Activated CD4-positive, CD25-positive, alpha-beta regulatory T cell treated with anti-CD3 and anti-CD28 coated beads, Interleukin-2, amount 50 U/mL, for 72 hours (primary cell): ENCODE measurements around the gene INPP5A.
"Not testable (repeated sequence)": the region's sequence is repeated elsewhere in the genome, so short reads cannot be mapped to it uniquely, and the experiment has no call there.

ENCODE experiments used
- DNase-seq: peaks from one replicate; pipeline ENCODE4 v3.0.0; 2021

INPP5A gene

DNA sequence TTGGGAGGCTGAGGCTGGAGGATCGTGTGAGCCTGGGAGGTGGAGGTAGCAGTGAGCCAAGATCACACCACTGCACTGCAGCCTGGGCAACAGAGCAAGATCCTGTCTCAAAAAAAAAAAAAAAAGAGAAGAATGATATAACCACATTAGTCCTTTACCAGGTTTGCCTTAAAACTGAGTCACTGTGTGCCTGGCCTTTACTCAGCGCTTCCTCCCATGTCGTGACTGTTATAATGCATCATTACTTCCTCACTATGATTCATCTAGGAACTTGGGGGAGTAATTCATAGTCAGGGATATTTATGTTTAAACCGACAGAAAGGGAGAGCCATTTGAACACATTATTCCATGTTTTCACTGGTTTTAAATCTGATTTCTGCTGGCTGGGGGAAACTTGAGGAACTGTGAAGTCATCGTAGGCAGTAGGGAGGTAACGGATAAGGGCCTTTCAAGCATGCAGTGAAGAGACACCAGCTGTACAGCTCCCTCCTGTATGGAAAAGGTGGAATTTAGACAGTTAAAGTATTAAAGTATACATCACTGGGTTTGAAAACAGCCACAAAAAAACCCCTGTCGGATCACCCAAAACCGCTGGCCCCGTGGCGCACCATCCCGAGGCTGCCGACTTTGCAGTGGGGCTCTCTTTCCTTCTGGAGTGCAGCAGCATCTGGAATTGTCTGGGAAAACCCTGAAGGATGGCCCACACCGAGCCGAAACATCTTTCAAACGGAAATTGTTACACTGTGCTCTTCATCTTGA lies 128.5 kb downstream of the INPP5A start:
- no peak for DNase-seq

DNA sequence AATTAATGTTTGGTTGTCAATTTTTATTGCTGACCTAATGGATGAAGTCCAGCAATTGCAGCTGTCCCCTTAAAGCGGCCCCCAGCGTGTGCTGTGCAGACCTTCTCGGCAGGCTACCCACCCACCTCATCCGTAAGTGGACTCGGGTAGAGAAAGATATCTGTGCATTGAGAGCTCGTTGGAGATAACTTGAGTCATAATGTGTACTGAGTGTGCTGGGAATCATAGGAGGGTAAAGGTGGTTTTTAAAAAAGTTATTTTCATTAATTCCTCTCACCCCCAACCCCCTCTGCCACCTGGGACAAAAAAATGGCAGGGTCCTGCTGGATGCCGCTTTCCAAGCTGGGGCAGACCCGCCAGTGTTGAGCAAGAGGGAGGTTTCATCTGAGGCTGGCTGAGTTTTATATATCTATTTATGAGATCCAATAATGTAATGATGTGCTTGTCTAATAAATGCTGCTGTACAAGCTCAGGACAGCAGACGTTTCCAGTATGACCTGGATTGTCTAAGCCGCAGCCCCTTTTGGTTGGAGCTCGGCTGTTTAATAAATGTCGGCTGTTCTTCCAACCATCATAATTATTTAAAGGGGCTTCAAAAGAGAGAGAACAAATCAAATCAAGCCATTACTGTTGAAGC lies 129.2 kb downstream of the INPP5A start:
- DNase-seq, result no peak

DNA sequence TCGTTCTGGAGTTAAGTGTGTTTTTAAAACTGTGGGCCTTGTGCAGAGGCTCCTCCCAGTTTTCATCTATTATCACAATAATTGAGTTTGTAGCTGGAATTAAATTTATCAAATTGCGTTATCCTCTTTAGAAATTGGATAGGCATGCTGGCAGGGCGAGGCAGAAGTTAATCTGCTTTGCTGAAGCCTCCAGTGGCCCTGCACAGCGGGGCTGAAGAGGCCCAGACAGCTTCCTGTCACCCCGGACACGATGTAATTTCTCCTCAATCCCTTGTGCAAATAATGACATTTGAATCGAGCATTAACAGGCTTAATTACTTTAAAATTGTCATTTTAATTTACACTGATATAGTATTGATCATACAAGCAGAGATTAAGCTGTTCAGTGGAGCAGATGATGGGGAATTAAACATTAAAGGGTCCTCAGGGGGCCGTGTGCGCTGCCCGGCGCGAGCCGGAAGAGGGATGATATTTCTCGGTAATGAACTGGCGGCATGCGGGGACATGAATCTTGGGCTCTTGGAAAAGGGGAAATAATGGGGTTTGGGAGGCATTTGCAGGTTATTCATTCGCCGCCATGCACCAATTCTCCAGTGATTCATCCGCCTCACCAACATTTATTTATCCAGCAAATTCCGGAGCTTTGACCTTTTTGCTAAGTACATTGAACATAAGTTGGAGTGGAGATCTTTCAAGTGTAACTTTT lies 129.9 kb downstream of the INPP5A start:
- no peak for DNase-seq

- DNase-seq, result no peak
Measured at GRCh38 chr10:132668048-132668394, 130.4 kb downstream of the INPP5A start.

- DNase-seq, result no peak
Measured at GRCh38 chr10:132669208-132669861, 131.7 kb downstream of the INPP5A start.

GRCh38 chr10:132670546-132671227 lies 133.1 kb downstream of the INPP5A start:
- peak; percentile 15 for DNase-seq

GRCh38 chr10:132671228-132672154 lies 133.9 kb downstream of the INPP5A start:
- DNase-seq, result peak; percentile 29

DNA sequence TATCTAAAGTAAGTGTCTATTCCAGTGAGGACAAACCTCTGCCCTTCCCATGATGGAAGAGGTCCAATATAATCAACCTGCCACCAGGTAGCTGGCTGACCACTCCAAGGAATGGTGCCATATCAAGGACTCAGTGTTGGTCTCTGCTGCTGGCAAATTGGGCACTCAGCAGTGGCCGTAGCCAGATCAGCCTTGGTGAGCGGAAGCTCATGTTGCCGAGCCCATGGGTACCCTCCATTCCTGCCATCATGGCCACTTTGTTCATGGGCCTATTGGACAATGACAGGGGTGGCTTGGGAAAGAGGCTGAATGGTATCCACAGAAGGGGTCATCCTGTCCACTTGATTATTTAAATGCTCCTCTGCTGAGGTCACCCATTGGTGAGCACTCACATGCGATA lies 136.2 kb downstream of the INPP5A start:
- not testable (repeated sequence) for DNase-seq

DNA sequence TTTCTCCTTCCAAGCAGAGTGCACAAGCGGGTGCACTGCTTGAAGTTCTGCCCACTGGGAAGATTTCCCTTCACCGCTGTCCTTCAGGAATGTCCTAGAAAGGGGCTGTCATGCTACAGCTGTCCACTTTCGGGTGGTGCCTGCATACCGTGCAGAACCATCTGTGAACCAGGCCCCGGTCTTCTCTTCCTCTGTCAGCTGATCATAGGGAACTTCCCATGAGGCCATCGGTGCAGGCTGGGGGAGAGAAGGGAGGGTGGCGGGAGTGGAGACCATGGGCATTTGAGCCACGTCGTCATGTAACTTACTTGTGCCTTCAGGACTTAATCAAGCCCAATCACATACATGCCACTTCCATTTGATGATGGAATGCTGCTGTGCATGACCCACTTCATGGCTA lies 136.7 kb downstream of the INPP5A start:
- DNase-seq, result no peak

GRCh38 chr10:132675031-132675740 lies 137.6 kb downstream of the INPP5A start:
- no peak for DNase-seq

GRCh38 chr10:132676193-132676891 lies 138.8 kb downstream of the INPP5A start:
- no peak for DNase-seq

DNA sequence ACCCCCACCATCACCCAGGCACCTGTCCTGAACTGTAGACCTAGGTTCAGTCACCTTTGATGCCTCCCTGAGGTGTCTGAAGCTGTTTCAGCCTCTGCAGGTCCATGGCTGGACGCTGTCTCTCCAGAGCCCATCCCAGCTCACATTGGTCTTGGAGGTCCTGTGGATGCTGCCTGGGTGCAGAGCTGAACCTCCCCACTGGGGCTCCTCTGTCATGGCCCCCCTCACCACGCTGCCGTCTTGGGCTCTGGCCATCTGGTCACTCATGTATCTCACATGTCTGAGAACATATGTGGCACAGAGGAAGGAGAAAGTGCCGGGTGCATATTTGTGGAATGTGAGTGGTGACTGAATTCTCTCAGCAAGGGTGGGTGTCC lies 139.5 kb downstream of the INPP5A start:
- DNase-seq, result no peak

GRCh38 chr10:132677473-132678227 lies 140.1 kb downstream of the INPP5A start:
- no peak for DNase-seq

DNA sequence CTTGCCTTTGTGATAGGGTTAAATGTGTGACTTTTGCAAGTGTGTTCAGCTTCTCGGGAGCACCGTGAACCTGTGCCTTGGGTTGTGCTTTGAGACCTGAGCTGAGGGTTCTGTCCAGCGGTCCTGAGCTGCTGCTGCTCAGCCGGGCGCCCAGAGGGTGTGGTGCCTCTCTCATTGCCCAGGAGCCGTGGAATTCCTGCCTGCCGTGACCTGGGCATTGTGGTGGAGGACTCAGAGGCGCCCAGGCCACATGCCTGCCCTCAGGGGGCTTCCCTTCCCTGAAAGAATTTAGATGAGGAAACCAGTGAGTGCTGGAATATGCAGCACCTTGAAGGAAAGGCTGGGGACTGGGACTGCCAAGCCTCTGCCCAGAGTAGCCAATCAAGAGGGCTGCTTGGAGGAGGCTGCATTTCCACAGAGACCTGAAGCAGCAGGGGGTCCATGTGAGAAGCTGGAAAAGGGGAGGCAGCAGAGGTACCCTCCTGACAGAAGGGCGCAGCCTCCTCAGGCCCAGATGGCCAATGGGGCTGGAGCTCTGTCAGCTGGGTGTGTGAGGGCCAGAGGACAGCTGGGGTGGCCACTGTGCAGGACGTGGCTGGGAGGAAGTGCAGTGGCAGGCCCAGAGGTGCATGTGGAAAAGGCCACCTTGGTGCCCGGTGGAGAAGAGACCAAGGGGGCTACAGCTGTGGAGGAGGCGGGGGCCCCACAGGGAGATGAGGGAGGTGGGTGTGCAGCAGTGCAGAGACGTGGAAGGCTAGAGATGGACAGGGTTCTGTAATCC lies 141.0 kb downstream of the INPP5A start:
- no peak for DNase-seq

- DNase-seq, result no peak
Measured at GRCh38 chr10:132679217-132679595, 141.6 kb downstream of the INPP5A start.

GRCh38 chr10:132679640-132680039 lies 142.1 kb downstream of the INPP5A start:
- no peak for DNase-seq

GRCh38 chr10:132680741-132681140 lies 143.2 kb downstream of the INPP5A start:
- not testable (repeated sequence) for DNase-seq

DNA sequence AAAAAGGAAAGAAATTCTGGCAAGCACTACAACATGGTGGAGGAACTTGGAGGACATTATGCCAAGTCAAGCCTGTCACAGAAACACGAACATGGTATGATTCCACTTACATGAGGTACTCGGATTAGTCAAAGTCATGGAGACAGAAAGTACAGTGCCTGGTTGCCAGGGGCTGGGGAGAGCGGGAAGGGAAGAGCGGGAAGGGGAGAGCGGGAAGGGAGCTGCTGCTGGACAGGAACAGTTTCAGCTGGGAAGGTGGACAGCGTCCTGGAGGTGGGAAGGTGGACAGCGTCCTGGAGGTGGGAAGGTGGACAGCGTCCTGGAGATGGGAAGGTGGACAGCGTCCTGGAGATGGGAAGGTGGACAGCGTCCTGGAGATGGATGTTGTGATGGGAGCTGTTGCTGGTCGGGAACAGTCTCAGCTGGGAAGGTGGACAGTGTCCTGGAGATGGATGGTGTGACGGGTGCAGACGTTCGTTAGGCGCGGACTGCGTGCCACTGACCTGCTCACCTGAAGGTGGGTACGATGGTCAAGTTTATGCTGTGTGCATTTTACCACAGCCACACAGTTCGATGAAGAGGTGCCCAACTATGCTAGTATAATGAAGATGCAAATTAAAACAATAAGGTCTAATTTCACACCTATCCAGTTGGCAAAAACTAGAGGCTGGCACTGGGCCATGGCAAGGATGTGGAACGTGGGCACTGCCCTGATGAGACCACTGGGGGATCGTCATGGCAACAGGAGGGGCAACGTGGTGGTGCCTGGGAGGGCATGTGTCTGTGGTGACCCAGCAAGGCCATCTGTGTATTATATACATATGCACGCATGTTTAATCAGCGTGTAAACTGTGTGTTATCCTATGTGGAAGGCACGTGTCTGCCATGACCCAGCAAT lies 144.5 kb downstream of the INPP5A start:
- DNase-seq, result no peak
